K562 (cell line): Measurements from ENCODE around the gene DGCR2. TPM values are rescaled to one million over a fixed set of nuclear protein-coding genes. Genes with fewer than 3 reads are reported as not detected.
"Not testable (repeated sequence)": the region's sequence is repeated elsewhere in the genome, so short reads cannot be mapped to it uniquely, and the experiment has no call there.

Experiments used
- ATAC-seq: fragments of 200-7000 bp; cut with Tn5 transposase; 3 replicates; pipeline ENCODE4 v1.9.1; 2020; ENCODE audit warnings: moderate library complexity
- BruUV-seq: library from RNA; stranded (reverse); fragments of 400-500 nt; replicated peaks from 2 replicates; lab custom pipeline; 2021; lab: Mats Ljungman, UMichigan
- CTCF ChIA-PET: fragments of 300-600 bp; formaldehyde crosslinking; extraction: SDS; loops from one replicate; lab custom pipeline; 2021; ENCODE audit warnings: low intra/inter-chr PET ratio; lab: Yijun Ruan, JAX
- POLR2A ChIA-PET: fragments of 300-600, 350-650 bp; sonication (Branson Sonifier 250); formaldehyde crosslinking; extraction: SDS; loops from one replicate; lab custom pipeline; 2021; ENCODE audit warnings: antibody characterized with exemption, inconsistent platforms; lab: Yijun Ruan, JAX
- DNase-seq, 4 experiments: peaks; one replicate each; pipeline versions ENCODE4 v3.0.0 to v3.0.0-alpha.2; 2011 to 2018; ENCODE audit warnings: low spot score in 3 of 4, mixed read lengths in 3 of 4; ENCODE audit errors: extremely low read depth in 1 of 4
- FAIRE-seq: peaks from 2 replicates; lab custom pipeline; 2011; peaks lifted over from hg19 to GRCh38; lab: Jason Lieb, UNC
- H2AFZ ChIP-seq: 2 replicates; pipeline ENCODE4 v1.6.0; 2011; ENCODE audit warnings: low read depth, low read length, control low read depth, inconsistent platforms
- H3K27ac ChIP-seq: fragments of 200-600 bp; 3 replicates; pipeline ENCODE4 v1.8.0; 2011; ENCODE audit warnings: low read depth, mild to moderate bottlenecking, control low read depth, inconsistent platforms, low read length, moderate library complexity, mixed read lengths; ENCODE audit errors: extremely low read depth
- H3K27me3 ChIP-seq, 2 experiments: fragments of 300-600 bp in 1 of 2; 2 replicates in 1 of 2; 3 replicates in 1 of 2; pipeline versions ENCODE4 v1.6.0 to v1.8.0; 2011; ENCODE audit warnings: inconsistent platforms in 2 of 2, low read length in 2 of 2, mild to moderate bottlenecking in 1 of 2, mixed read lengths in 1 of 2, moderate library complexity in 1 of 2; ENCODE audit not compliant: control insufficient read depth in 2 of 2, insufficient read depth in 2 of 2
- H3K36me3 ChIP-seq: fragments of 300-600 bp; 3 replicates; pipeline ENCODE4 v1.8.0; 2011; ENCODE audit warnings: mild to moderate bottlenecking, low read length, inconsistent platforms; ENCODE audit not compliant: control insufficient read depth, insufficient read depth
- H3K4me1 ChIP-seq, 2 experiments: fragments of 200-600 bp in 1 of 2; replicated peaks in 1 of 2; 2 replicates in 1 of 2; 3 replicates in 1 of 2; pipeline versions ENCODE4 v1.5.1 to v1.8.0; 2011; ENCODE audit warnings: inconsistent platforms in 2 of 2, low read length in 2 of 2, mild to moderate bottlenecking in 1 of 2, mixed read lengths in 1 of 2, moderate library complexity in 1 of 2; ENCODE audit not compliant: control insufficient read depth in 2 of 2, insufficient read depth in 2 of 2
- H3K4me2 ChIP-seq: 2 replicates; pipeline ENCODE4 v1.6.1; 2011; ENCODE audit warnings: low read length, control low read depth, inconsistent platforms, mixed read lengths; ENCODE audit not compliant: insufficient read depth
- H3K4me3 ChIP-seq: fragments of 200-600 bp; sonication (generic), shearing (Covaris generic); 2 replicates; pipeline ENCODE4 v1.5.1; 2016; ENCODE audit warnings: control low read depth, inconsistent platforms
- H3K79me2 ChIP-seq: fragments of 200-600 bp; 3 replicates; pipeline ENCODE4 v1.8.0; 2011; ENCODE audit warnings: low read length, inconsistent platforms; ENCODE audit not compliant: control insufficient read depth, insufficient read depth
- H3K9ac ChIP-seq, 2 experiments: 2 replicates each; pipeline versions ENCODE4 v1.6.0 to v1.6.1; 2011; ENCODE audit warnings: low read depth in 2 of 2, low read length in 2 of 2, control low read depth in 1 of 2, inconsistent platforms in 1 of 2, mild to moderate bottlenecking in 1 of 2, mixed read lengths in 1 of 2; ENCODE audit not compliant: insufficient read depth in 1 of 2
- H3K9me1 ChIP-seq: one replicate; pipeline ENCODE4 v1.6.0; 2011; ENCODE audit warnings: inconsistent platforms, mild to moderate bottlenecking, low read length, moderate library complexity; ENCODE audit not compliant: control insufficient read depth, insufficient read depth
- H3K9me3 ChIP-seq: replicated peaks from 2 replicates; pipeline ENCODE4 v1.5.1; 2011; ENCODE audit warnings: low read depth, low read length, inconsistent platforms; ENCODE audit not compliant: control insufficient read depth, insufficient read depth
- H4K20me1 ChIP-seq: replicated peaks from 2 replicates; pipeline ENCODE4 v1.6.1; 2011; ENCODE audit warnings: low read length, inconsistent platforms, mixed read lengths; ENCODE audit not compliant: control insufficient read depth, insufficient read depth
- CEBPB ChIP-seq: fragments of 450-650 bp; IDR thresholded peaks from 2 replicates; pipeline ENCODE4 v1.6.1; 2016; ENCODE audit warnings: missing genetic modification characterization, missing compliant biosample characterization
- CEBPG ChIP-seq, 3 experiments: fragments of 200-800 bp in 1 of 3; sonication (Bioruptor generic) in 1 of 3; sonication (generic) in 1 of 3; formaldehyde crosslinking in 1 of 3; IDR thresholded peaks in 2 of 3; conservative IDR thresholded peaks in 1 of 3; 2 replicates each; pipeline versions ENCODE4 v1.6.1 to v1.8.0; 2016 to 2022; ENCODE audit warnings: missing compliant biosample characterization in 2 of 3, missing genetic modification characterization in 2 of 3, mild to moderate bottlenecking in 1 of 3, missing genetic modification reagents in 1 of 3
- FOXA3 ChIP-seq, 2 experiments: fragments of 450-650 bp in 1 of 2; sonication (generic) in 1 of 2; formaldehyde crosslinking; IDR thresholded peaks in 1 of 2; conservative IDR thresholded peaks in 1 of 2; 2 replicates each; pipeline versions ENCODE4 v1.4.0 to v1.8.0; 2020 to 2022; ENCODE audit warnings: mild to moderate bottlenecking in 2 of 2, missing genetic modification reagents in 1 of 2
- IRF2 ChIP-seq: sonication (generic); formaldehyde crosslinking; IDR thresholded peaks from 2 replicates; pipeline ENCODE4 v1.8.1; 2022; ENCODE audit warnings: mild to moderate bottlenecking, missing genetic modification reagents
- MCM3 ChIP-seq: fragments of 450-650 bp; IDR thresholded peaks from 2 replicates; pipeline ENCODE4 v1.6.1; 2016
- TEAD4 ChIP-seq, 2 experiments: sonication (generic) in 1 of 2; formaldehyde crosslinking in 1 of 2; IDR thresholded peaks; 2 replicates each; pipeline versions ENCODE4 v1.6.1 to v1.8.0; 2012 to 2022; ENCODE audit warnings: borderline replicate concordance in 1 of 2, inconsistent platforms in 1 of 2, low read length in 1 of 2, mild to moderate bottlenecking in 1 of 2, missing genetic modification reagents in 1 of 2
- TGIF2 ChIP-seq: sonication (generic); formaldehyde crosslinking; IDR thresholded peaks from 2 replicates; pipeline ENCODE4 v1.8.1; 2022; ENCODE audit warnings: mild to moderate bottlenecking, missing genetic modification reagents, moderate library complexity
- ZNF263 ChIP-seq: sonication (generic); formaldehyde crosslinking; IDR thresholded peaks from 2 replicates; pipeline ENCODE4 v1.8.0; 2022; ENCODE audit warnings: mild to moderate bottlenecking, missing genetic modification reagents, borderline replicate concordance
- WGBS: fragments of 100-300 bp; shearing (Covaris generic); methylation state at CpG from one replicate; pipeline ENCODE4 v1.1.6; 2016; ENCODE audit warnings: low coverage, mixed read lengths; ENCODE audit not compliant: insufficient coverage; ENCODE audit errors: missing lambda C conversion rate; 5-methylcytosine and 5-hydroxymethylcytosine counted together
- in situ Hi-C: fragments of 300-500 bp; cut with MboI; formaldehyde crosslinking; loops from 4 replicates; pipeline ENCODE4 v1.15.0; 2018; ENCODE audit warnings: inconsistent platforms, mixed read lengths
- intact Hi-C: fragments of 100-400 bp; cut with micrococcal nuclease; formaldehyde crosslinking; loops from 2 replicates; pipeline ENCODE4 v1.14.2; 2022
- polyA plus RNA-seq, 8 experiments: library from polyadenylated mRNA; depleted of rRNA in 4 of 8; stranded (reverse) in 5 of 8; unstranded in 3 of 8; fragments of >200 nt; fragmentation: Nextera tagmentation in 2 of 8; fragmentation: Illumina TruSeq in 1 of 8; extraction: Ambion mirVana in 2 of 8; extraction: Trizol in 1 of 8; gene quantifications; 2 replicates each; pipeline versions ENCODE4 v1.2.1 to v1.2.3, GENCODE V29; 2011 to 2014; ENCODE audit warnings: inconsistent platforms in 1 of 8, missing spikeins in 1 of 8
- total RNA-seq, 7 experiments: library from RNA; depleted of rRNA in 6 of 7; stranded (reverse); fragments of >200 nt in 6 of 7; fragmentation: Illumina TruSeq in 2 of 7; extraction: Trizol in 2 of 7; gene quantifications; 2 replicates each; pipeline versions ENCODE4 v1.2.1 to v1.2.3, GENCODE V29; 2011 to 2021; ENCODE audit warnings: low replicate concordance in 1 of 7
- TF ChIP-seq, protein P1 (sequence below): sonication (generic); formaldehyde crosslinking; IDR thresholded peaks from 2 replicates; pipeline ENCODE4 v1.9.0; 2022; ENCODE audit warnings: mild to moderate bottlenecking, missing genetic modification reagents

Gene DGCR2
- total and polyA plus RNA-seq, 9 of the 15 experiments (the other 6 are each of a cell fraction or from before 2014, with no cell fraction given): 0.69 to 101 (median 56.4) TPM

DNA sequence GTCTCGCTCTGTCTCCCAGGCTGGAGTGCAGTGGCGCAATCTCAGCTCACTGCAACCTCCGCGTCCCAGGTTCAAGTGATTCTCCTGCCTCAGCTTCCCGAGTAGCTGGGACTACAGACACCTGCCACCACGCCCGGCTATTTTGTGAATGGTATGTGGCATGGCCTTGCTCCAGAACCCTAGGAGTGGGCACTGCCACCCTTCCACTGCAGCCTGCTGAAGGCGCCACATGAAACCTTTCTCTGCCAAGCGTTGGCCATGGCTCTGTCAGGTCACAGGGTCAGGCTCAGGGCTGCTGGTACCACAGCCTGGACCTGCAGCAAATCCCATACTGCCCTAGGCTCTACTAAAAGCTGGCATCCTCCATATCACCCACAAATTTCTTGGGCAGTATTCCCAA is 33.9 kb upstream of the DGCR2 start:
- H3K27ac ChIP-seq; BruUV-seq; H3K9me1 ChIP-seq; CTCF ChIA-PET; H3K4me3 ChIP-seq; H4K20me1 ChIP-seq; H3K9me3 ChIP-seq; DNase-seq; H2AFZ ChIP-seq; H3K36me3 ChIP-seq; H3K4me1 ChIP-seq; H3K79me2 ChIP-seq; in situ Hi-C loops; FAIRE-seq; ATAC-seq; H3K4me2 ChIP-seq; intact Hi-C loops; TF ChIP-seq TEAD4 (IDR thresholded peaks at IDR 0.05; ENCODE audit: low read length); CEBPG (tag; conservative IDR thresholded peaks at IDR 0.05 in 1 of 2, IDR thresholded peaks at IDR 0.05 in 1 of 2): not testable (repeated sequence)
- 12% methylated on average over 9 of the region's 9 CpGs for WGBS
- peaks cover 41 to 59% of the 10 kb centered on the region in 2 experiments for H3K27me3 ChIP-seq
- H3K9ac ChIP-seq: peak overlapping the region in 1 of 2 experiments; percentile 38; a peak in 1 of 4 replicates
- peak; percentile 77 for TF ChIP-seq CEBPB (tag)
- TF ChIP-seq TGIF2 (CRISPR knock-in tag): peak; percentile 81; the same call in 1 of the 2 replicates
- 0 out of 2 replicates have a peak, but pooled peaks have one; percentile 69 for TF ChIP-seq TEAD4 (CRISPR knock-in tag; IDR thresholded peaks at IDR 0.05; ENCODE audit: borderline replicate concordance)
- TF ChIP-seq CEBPG (CRISPR knock-in tag; IDR thresholded peaks at IDR 0.05): 0 out of 2 replicates have a peak, but pooled peaks have one; percentile 31
- peak; percentile 87; the same call in 1 of the 2 replicates for TF ChIP-seq IRF2 (CRISPR knock-in tag)
- TF ChIP-seq, protein P1, sequence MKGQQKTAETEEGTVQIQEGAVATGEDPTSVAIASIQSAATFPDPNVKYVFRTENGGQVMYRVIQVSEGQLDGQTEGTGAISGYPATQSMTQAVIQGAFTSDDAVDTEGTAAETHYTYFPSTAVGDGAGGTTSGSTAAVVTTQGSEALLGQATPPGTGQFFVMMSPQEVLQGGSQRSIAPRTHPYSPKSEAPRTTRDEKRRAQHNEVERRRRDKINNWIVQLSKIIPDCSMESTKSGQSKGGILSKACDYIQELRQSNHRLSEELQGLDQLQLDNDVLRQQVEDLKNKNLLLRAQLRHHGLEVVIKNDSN (CRISPR knock-in tag): peak; percentile 60
- TF ChIP-seq FOXA3 (CRISPR knock-in tag; conservative IDR thresholded peaks at IDR 0.05 in 1 of 2, IDR thresholded peaks at IDR 0.05 in 1 of 2): 0 out of 4 replicates have a peak, but pooled peaks of 1 of the 2 experiments have one; percentile 24
- TF ChIP-seq MCM3: 0 out of 2 replicates have a peak, but pooled peaks have one; percentile 28
- 0 out of 2 replicates have a peak, but pooled peaks have one; percentile 29 for TF ChIP-seq ZNF263 (CRISPR knock-in tag)
- POLR2A ChIA-PET: interaction anchor here (0.6 to 6.8 kb wide), 4 partner anchors 11 to 473 kb away, joined by 3 to 64 read pairs (median 29); partner anchors contain the start of gene ESS2
